GM08714 (cell line): ENCODE results near the gene LCOR.

Experiments used
- H3K4me3 ChIP-seq: fragments of 200-500 bp; sonication (Bioruptor generic); 2 replicates; pipeline ENCODE4 v1.5.1; 2014; ENCODE audit warnings: mild to moderate bottlenecking, low read length, inconsistent platforms
- ZNF274 ChIP-seq: IDR thresholded peaks from 2 replicates; pipeline ENCODE4 v1.6.1; 2012; ENCODE audit warnings: mild to moderate bottlenecking, low read depth, low read length

The LCOR gene

GRCh38 chr10:97018251-97019212, 186.4 kb downstream of the LCOR start:
- no peak overlapping the region for H3K4me3 ChIP-seq
- TF ChIP-seq ZNF274 = no peak

GRCh38 chr10:97019213-97019844, 187.2 kb downstream of the LCOR start:
- H3K4me3 ChIP-seq = no peak overlapping the region
- TF ChIP-seq ZNF274 = no peak

- no peak overlapping the region for H3K4me3 ChIP-seq
Measured at GRCh38 chr10:97020452-97021400, 188.6 kb downstream of the LCOR start.

GRCh38 chr10:97022616-97023015, 190.5 kb downstream of the LCOR start:
- TF ChIP-seq ZNF274 = no peak
- no peak overlapping the region for H3K4me3 ChIP-seq

More at GRCh38 chr10:97020452-97021400, 188.6 kb downstream of the LCOR start:
- TF ChIP-seq ZNF274 = no peak

GRCh38 chr10:97023401-97024167, 191.5 kb downstream of the LCOR start:
- TF ChIP-seq ZNF274 = no peak
- no peak overlapping the region for H3K4me3 ChIP-seq

- H3K4me3 ChIP-seq = no peak overlapping the region
- TF ChIP-seq ZNF274 = no peak
Measured at GRCh38 chr10:97024168-97025073, 192.3 kb downstream of the LCOR start.

- no peak overlapping the region for H3K4me3 ChIP-seq
- no peak for TF ChIP-seq ZNF274
Measured at GRCh38 chr10:97025613-97026242, 193.6 kb downstream of the LCOR start.

- no peak for TF ChIP-seq ZNF274
- H3K4me3 ChIP-seq = no peak overlapping the region
Measured at GRCh38 chr10:97028126-97028831, 196.2 kb downstream of the LCOR start.

- no peak for TF ChIP-seq ZNF274
- H3K4me3 ChIP-seq = no peak overlapping the region
Measured at GRCh38 chr10:97028832-97029178, 196.7 kb downstream of the LCOR start.

GRCh38 chr10:97029271-97029670, 197.2 kb downstream of the LCOR start:
- no peak overlapping the region for H3K4me3 ChIP-seq
- no peak for TF ChIP-seq ZNF274

GRCh38 chr10:97030894-97031293, 198.8 kb downstream of the LCOR start:
- H3K4me3 ChIP-seq = no peak overlapping the region

More at GRCh38 chr10:97030894-97031293, 198.8 kb downstream of the LCOR start:
- TF ChIP-seq ZNF274 = no peak
